PC-3 (cell line): ENCODE data around the gene DYNC1I1.

Source experiments
- EZH2phosphoT487 ChIP-seq: fragments of 300-600 bp; sonication (generic); IDR thresholded peaks from 2 replicates; pipeline ENCODE4 v1.6.1; 2018; ENCODE audit warnings: mild to moderate bottlenecking, antibody characterized with exemption, low read length, borderline replicate concordance
- TF ChIP-seq, protein P1 (sequence below): fragments of 300-600 bp; sonication (generic); conservative IDR thresholded peaks from 2 replicates; pipeline ENCODE4 v1.5.1; 2017; ENCODE audit warnings: antibody characterized with exemption, low read depth, mild to moderate bottlenecking, low read length

DNA sequence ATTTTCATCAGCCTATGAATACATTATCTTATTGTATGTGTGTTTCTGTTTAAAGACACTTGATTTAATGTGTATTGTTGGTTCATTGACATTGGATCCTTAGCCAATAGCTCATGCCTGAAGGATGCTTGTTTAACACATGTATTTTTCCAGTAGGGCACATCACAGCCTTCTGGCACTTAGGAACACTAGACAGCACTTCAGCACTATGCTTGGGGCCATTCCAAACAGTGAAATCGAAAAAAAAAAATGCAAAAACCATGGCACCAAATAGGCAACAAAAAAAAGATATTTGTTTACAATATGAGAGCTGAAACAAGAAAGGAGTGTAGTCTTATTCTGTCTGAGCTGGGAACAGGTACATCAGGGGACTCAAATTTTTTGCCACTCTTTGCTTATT lies 286.7 kb downstream of the DYNC1I1 start:
- TF ChIP-seq, protein P1, sequence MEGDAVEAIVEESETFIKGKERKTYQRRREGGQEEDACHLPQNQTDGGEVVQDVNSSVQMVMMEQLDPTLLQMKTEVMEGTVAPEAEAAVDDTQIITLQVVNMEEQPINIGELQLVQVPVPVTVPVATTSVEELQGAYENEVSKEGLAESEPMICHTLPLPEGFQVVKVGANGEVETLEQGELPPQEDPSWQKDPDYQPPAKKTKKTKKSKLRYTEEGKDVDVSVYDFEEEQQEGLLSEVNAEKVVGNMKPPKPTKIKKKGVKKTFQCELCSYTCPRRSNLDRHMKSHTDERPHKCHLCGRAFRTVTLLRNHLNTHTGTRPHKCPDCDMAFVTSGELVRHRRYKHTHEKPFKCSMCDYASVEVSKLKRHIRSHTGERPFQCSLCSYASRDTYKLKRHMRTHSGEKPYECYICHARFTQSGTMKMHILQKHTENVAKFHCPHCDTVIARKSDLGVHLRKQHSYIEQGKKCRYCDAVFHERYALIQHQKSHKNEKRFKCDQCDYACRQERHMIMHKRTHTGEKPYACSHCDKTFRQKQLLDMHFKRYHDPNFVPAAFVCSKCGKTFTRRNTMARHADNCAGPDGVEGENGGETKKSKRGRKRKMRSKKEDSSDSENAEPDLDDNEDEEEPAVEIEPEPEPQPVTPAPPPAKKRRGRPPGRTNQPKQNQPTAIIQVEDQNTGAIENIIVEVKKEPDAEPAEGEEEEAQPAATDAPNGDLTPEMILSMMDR: no peak
- no peak for TF ChIP-seq EZH2phosphoT487
